MM.1S (cell line): ENCODE measurements around the gene CFAP206.

Experiments used
- CTCF ChIP-seq: fragments of 300-600 bp; sonication (generic); IDR thresholded peaks from 2 replicates; pipeline ENCODE4 v1.5.1; 2016; ENCODE audit warnings: antibody characterized with exemption, low read length, mixed read lengths
- EZH2 ChIP-seq: fragments of 300-600 bp; sonication (generic); optimal IDR thresholded peaks from 2 replicates; pipeline ENCODE3; 2017; ENCODE audit warnings: low read depth, mild to moderate bottlenecking, antibody characterized with exemption, low read length, mixed read lengths

DNA sequence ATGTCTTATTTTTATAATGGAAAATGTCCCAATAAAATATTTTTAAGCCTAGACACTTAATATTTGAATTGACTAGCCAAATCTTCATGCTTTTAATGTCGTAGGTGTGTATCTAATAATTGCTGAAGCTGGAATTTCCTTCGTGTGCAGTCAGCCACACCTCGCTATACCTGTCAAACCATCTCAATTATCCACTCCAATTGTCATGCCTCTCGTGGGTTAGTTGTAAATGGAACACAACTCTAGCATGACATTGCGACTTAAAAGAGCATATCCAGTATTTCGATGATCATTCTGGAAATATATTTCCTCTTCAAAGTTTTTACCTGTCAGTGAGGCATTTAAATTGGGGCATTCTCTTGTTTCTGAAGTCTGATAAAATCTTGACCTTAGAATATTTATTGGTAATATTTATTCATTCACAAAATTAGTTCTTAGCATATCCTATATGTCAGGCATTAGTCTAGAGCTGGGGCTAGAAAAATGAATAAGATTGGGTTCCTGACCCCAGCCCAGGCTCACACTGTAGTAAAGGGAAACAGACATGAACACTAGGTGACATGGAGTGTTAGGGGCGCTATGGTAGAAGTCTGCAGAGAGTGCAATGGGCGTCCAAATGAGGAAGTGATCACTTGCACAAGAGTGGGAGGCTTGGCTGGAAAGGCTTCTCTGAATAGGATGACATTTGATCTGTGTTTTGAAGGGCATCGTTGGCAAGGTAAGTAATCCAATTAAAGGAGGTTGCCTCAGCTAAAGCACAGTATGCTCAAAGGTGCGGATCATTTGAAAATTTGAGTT is 11.0 kb upstream of the CFAP206 start:
- TF ChIP-seq CTCF (no peak), EZH2 (no peak)
